ENCODE results near the gene FAM13C.

DNA sequence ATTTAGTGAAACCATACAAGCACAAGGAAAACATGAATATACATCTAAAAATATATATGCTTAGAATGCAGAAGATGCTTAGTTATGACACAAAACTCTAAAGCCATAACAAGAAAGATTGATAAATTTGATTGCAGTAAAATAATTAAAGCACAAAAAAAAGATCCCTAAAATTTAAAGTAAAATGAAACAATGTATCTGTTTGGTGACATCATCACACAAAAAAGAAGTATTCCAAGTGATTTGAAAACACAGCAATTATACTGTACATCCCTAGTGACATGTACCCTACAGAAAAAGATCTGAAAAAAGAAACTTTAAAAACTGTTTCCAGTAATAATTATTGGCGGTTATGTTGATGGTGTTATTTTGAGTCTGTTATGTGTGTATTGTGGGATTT, 148.2 kb downstream of the FAM13C start:
- TF ChIP-seq POLR2A (IDR thresholded peaks at IDR 0.05) (no peak), EP300 (IDR thresholded peaks at IDR 0.05) (no peak)
- TF ChIP-seq, protein P1, sequence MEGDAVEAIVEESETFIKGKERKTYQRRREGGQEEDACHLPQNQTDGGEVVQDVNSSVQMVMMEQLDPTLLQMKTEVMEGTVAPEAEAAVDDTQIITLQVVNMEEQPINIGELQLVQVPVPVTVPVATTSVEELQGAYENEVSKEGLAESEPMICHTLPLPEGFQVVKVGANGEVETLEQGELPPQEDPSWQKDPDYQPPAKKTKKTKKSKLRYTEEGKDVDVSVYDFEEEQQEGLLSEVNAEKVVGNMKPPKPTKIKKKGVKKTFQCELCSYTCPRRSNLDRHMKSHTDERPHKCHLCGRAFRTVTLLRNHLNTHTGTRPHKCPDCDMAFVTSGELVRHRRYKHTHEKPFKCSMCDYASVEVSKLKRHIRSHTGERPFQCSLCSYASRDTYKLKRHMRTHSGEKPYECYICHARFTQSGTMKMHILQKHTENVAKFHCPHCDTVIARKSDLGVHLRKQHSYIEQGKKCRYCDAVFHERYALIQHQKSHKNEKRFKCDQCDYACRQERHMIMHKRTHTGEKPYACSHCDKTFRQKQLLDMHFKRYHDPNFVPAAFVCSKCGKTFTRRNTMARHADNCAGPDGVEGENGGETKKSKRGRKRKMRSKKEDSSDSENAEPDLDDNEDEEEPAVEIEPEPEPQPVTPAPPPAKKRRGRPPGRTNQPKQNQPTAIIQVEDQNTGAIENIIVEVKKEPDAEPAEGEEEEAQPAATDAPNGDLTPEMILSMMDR (IDR thresholded peaks at IDR 0.05), result no peak

Measured in tibial nerve (tissue), 4 donors.